GM18499 (cell line): ENCODE measurements around the gene GLIS2.

Experiments
- ATAC-seq: cut with Tn5 transposase; IDR thresholded peaks from one replicate; pipeline ENCODE4 v1.9.1; 2021; ENCODE audit warnings: moderate number of reproducible peaks; ENCODE audit not compliant: insufficient read depth, unreplicated experiment

Gene GLIS2

GRCh38 chr16:4315186-4316107 lies at the start of gene GLIS2:
Gene GLIS2 (plus strand): TSS chr16:4316067. CDS start chr16:4332281, 16,214 bp downstream.
- no peak for ATAC-seq

- ATAC-seq, result no peak
These were observed 49.5 kb upstream of the GLIS2 start for GRCh38 chr16:4266372-4266771.

GRCh38 chr16:4270091-4270490 lies 45.8 kb upstream of the GLIS2 start:
- ATAC-seq, result no peak

DNA sequence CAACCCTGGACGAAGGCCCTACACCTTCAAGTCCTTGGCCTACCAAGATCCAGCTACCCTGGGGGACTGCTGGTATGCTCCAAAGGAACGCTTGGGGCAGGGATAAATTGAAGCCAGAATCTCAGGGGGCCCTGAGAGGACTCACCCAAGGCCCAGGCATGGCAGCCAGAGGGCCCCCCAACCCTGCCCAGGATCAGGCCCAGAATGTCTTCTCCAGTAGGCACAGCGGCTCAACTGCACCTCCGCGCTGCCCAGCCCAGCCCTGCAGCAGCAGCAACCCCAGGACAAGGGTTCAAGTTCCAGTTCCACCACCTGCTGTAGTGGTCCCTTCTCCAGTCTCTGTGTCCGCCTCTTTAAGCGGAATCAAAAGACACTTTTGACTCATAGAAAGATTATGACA lies 45.3 kb upstream of the GLIS2 start:
- ATAC-seq, result no peak

DNA sequence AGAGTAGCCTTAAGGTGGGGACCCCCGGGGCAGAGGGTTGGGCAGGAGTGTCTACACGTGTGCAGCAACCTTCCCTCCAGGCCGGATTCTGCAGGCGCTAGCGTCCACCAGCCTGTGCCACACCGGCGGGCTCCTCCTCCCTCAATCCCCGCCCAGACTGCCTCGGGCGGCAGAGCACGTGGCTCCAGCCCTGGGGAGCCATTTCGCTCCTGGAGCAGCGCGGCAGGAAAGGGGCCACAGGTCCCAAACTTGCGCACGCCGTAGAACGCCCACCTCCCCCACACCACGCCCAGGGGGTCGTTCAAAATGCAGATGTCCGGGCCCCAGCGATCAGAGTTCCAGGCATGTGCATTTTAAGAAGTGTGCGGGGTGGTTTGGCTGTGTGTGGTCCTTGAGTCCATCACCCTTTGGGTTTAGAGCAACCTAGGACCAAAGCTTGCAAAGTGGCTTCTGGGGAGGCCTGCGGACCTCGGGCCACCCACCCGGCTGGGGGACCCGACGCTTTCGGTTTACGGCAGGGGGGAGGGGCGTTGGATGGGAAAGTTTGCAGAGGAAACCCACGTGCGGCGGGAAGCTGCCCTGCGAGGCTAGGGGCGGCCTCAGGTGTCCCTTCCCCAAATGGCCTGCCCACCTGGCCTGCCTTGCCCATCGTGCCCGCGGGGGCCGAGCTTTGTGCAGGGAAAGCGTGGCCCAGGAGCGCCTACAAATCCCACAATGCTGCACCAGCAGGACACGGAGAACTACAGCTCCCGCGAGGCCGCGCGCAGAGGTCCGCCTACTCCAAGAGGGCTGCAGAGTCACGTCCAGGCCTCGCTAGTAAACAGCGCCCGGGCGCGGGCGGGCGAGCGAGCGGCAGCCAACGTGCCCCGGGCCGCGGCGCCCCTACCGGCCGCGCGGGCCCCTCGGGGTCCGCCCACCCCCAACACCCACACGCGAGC lies 44.4 kb upstream of the GLIS2 start:
- ATAC-seq, result peak; percentile 40

DNA sequence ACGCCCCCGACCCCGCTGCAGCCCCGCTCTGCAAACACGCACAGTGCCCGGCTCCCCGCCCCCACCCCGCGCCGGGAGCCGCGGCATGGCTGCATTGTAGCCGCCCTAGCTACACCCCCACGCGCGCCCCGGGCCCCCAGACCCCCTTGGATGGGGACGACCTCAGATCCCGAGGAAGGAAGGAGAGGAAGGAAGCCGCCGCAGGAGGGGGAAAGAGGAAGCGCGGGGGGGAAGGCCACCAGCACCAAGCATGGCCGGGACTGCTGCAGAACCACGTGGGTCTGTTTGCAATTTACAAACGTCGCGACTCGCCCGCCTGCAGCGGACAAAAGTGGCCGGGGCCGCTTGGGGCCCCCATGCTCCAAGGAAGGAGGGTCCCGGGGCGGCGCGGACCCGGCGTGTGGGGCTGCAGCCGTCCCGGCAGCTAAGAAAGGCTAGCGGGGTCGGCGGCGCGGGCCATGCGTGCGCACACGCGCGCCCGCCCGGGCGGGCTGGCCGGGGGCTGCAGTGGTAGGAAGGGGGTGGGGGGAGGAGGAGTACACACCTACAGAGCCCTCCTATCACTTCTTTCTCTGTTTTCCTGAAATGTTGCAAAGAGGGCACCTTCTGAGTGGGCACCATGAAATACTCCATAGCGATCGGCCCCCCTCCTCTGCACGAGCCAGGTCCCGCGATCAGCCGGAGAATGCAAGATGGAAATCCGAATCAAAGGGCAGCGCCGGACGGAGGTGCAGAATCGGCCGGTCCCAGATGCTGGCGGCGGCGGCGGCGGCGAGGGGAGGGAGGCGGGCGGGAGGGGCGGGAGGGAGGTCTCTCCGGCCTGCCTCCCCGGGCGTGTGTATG lies 43.5 kb upstream of the GLIS2 start:
- no peak for ATAC-seq

DNA sequence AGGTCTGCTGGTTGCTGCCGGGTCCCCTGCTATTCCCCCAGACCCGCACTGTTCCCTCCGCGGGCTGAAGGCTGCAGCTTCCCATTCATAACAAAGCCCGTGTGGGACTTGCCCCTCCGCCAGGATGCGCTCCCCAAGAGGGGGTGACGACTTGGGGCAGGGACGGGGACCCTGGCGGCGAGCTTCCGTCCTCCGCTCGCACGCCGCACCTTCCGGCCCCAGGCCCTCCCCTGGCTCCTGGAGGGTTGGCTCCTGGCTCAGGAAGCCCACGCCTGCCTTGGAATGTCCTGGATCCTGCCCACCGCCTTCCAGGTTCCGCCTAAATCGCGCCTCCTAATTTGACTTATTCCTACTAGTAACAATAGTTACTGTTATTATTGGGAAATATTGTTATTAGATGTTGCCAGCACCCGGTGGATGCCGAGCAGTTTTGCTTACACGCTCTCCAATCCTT lies 42.0 kb upstream of the GLIS2 start:
- ATAC-seq, result no peak

DNA sequence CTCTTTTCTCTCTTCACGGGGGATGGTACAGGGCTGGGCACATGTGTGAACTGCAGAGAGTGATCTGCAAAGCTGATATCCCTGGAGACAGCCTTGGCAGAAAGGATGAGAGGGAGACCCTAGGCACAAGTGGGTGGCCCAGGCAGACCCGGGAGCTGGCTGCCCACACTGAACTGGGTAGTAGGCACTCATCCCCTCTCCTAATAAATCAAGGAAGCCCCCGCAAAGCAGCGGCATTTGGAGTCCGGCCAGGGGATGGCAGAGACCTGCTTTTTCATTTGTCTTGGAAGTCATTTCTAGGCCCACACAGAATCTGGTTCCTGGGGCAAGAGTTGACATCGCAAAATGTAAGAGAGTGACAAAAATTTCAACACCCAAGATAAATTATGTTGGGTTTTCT lies 40.0 kb upstream of the GLIS2 start:
- ATAC-seq, result no peak

GRCh38 chr16:4277987-4278513 lies 37.8 kb upstream of the GLIS2 start:
- no peak for ATAC-seq

DNA sequence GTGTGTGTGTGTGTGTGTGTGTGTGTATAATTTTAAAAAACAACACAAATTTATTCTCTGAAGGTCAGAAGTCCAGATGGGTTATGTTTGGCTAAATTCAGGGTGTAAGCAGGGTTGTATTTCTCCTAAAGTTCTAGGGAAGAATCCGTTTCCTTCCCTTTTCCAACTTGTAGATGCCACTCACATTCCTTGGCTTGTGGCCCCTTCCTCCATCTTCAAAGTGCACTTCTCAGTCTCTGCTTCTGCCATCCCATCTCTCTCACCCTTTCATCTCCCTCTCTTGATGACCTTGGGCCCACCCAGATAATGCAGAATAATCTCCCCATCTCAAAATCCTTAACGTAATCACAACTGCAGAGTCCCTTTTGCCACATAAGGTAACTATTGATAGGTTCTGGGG lies 35.2 kb upstream of the GLIS2 start:
- no peak for ATAC-seq

DNA sequence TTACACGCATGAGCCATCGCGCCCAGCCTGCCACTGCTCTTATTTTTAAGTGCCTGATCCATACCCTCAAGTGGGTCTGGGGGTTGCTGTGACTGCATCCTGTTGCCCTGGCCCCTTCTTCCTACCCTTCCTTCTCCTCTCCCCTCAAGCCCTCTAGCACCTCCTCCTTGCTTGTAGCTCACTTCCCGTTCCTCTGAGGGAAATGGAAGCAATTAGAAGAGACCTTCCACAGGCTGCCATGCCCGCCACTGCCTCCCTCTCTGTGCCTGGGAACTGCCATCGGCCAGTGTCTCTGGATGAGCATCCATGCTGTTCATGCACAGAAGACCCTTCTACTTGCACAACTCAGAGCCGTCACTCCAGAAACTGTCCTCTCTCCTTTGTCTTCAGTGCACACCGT lies 32.4 kb upstream of the GLIS2 start:
- ATAC-seq, result no peak

GRCh38 chr16:4283939-4284338 lies 31.9 kb upstream of the GLIS2 start:
- ATAC-seq, result no peak

DNA sequence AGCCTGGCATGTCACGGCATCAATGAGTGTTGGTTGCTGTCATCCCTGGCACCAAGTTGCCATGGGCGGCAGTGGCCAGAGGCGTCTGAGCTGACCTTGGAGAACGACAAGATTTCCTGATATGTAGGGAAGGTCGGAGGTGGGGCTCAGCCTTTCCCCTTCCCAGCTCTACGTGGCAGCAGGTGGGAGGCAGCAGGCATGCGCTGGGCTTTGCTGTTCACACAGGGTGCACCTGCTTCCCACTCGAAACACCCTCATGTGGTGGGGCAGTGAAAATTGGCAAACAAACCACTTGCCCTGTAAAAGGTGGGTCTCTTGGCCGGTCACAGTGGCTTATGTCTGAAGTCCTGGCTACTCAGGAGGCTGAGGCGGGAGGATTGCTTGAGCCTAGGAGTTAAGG lies 30.7 kb upstream of the GLIS2 start:
- ATAC-seq, result no peak

GRCh38 chr16:4288148-4288921 lies 27.5 kb upstream of the GLIS2 start:
- ATAC-seq, result no peak

GRCh38 chr16:4290236-4290830 lies 25.5 kb upstream of the GLIS2 start:
- no peak for ATAC-seq

DNA sequence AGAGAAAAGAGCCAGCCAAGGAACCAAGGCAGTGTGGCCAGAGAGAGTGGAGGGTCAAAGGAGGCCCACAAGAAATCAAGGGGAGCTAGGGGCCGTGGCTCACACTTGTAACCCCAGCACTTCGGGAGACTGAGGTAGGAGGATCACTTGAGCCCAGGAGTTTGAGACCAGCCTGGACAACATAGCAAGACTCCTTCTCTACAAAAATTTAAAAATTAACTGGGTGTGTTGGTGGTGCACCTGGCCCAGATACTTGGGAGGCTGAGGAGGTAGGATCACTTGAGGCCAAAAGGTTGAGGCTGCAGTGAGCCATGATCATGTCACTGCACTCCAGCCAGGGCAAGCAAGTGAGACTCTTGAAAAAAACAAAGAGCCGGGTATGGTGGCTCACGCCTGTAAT lies 24.2 kb upstream of the GLIS2 start:
- ATAC-seq, result no peak

GRCh38 chr16:4293181-4293716 lies 22.6 kb upstream of the GLIS2 start:
- no peak for ATAC-seq

GRCh38 chr16:4293822-4294457 lies 21.9 kb upstream of the GLIS2 start:
- ATAC-seq, result no peak
